TTC549 (cell line): ENCODE data around the gene TUBB2A.
"Not testable (repeated sequence)": the region's sequence is repeated elsewhere in the genome, so short reads cannot be mapped to it uniquely, and the experiment has no call there.

Source experiments
- FAIRE-seq: peaks from 2 replicates; lab custom pipeline; 2012; peaks lifted over from hg19 to GRCh38; lab: Jason Lieb, UNC

The TUBB2A gene

GRCh38 chr6:3157131-3157933, at the start of gene TUBB2A:
TUBB2A (minus strand) TSS chr6:3157544; CDS start chr6:3157463, 81 bp downstream.
- no peak for FAIRE-seq

GRCh38 chr6:3206339-3207015, 49.1 kb upstream of the TUBB2A start:
- no peak for FAIRE-seq

GRCh38 chr6:3205913-3206312, 48.6 kb upstream of the TUBB2A start:
- FAIRE-seq: no peak

GRCh38 chr6:3204921-3205320, 47.6 kb upstream of the TUBB2A start:
- no peak for FAIRE-seq

- FAIRE-seq: no peak
These were observed 45.8 kb upstream of the TUBB2A start for GRCh38 chr6:3202999-3203696.

- no peak for FAIRE-seq
These were observed 44.0 kb upstream of the TUBB2A start for GRCh38 chr6:3201388-3201787.

- FAIRE-seq: no peak
These were observed 43.3 kb upstream of the TUBB2A start for GRCh38 chr6:3200682-3201081.

- no peak for FAIRE-seq
These were observed 42.0 kb upstream of the TUBB2A start for GRCh38 chr6:3199382-3199781.

- FAIRE-seq: not testable (repeated sequence)
These were observed 40.4 kb upstream of the TUBB2A start for GRCh38 chr6:3197734-3198133.

GRCh38 chr6:3196770-3197169, 39.4 kb upstream of the TUBB2A start:
- no peak for FAIRE-seq

GRCh38 chr6:3195695-3196497, 38.6 kb upstream of the TUBB2A start:
- no peak for FAIRE-seq

- FAIRE-seq: no peak
These were observed 38.0 kb upstream of the TUBB2A start for GRCh38 chr6:3195420-3195694.

GRCh38 chr6:3194535-3195419, 37.4 kb upstream of the TUBB2A start:
- FAIRE-seq: no peak

GRCh38 chr6:3193102-3193849, 35.9 kb upstream of the TUBB2A start:
- FAIRE-seq: no peak

- no peak for FAIRE-seq
These were observed 33.4 kb upstream of the TUBB2A start for GRCh38 chr6:3190779-3191178.

GRCh38 chr6:3190056-3190455, 32.7 kb upstream of the TUBB2A start:
- FAIRE-seq: no peak

- FAIRE-seq: not testable (repeated sequence)
These were observed 31.8 kb upstream of the TUBB2A start for GRCh38 chr6:3189192-3189591.

- no peak for FAIRE-seq
These were observed 30.9 kb upstream of the TUBB2A start for GRCh38 chr6:3188262-3188661.

- FAIRE-seq: no peak
These were observed 29.6 kb upstream of the TUBB2A start for GRCh38 chr6:3186974-3187382.

- no peak for FAIRE-seq
These were observed 25.7 kb upstream of the TUBB2A start for GRCh38 chr6:3183066-3183465.

- FAIRE-seq: no peak
These were observed 23.8 kb upstream of the TUBB2A start for GRCh38 chr6:3181105-3181504.
